GM12878 (cell line): ENCODE measurements around the gene ARSI. TPM values are rescaled to one million over a fixed set of nuclear protein-coding genes. Genes with fewer than 3 reads are reported as not detected.

Experiments
- ATAC-seq: fragments of 200-7000 bp; cut with Tn5 transposase; 3 replicates; pipeline ENCODE4 v1.9.1; 2020; ENCODE audit warnings: mild to moderate bottlenecking, moderate library complexity
- BruUV-seq: library from RNA; stranded (reverse); fragments of 400-500 nt; replicated peaks from 2 replicates; lab custom pipeline; 2021; lab: Mats Ljungman, UMichigan
- CTCF ChIA-PET: fragments of 300-600 bp; sonication (Branson Sonifier 250); formaldehyde crosslinking; extraction: SDS; loops from one replicate; lab custom pipeline; 2021; ENCODE audit warnings: inconsistent platforms; lab: Yijun Ruan, JAX
- POLR2A ChIA-PET: fragments of 350-600 bp; formaldehyde crosslinking; extraction: SDS; loops from one replicate; lab custom pipeline; 2021; ENCODE audit warnings: inconsistent platforms; lab: Charles Lee
- RAD21 ChIA-PET: fragments of 300-600 bp; sonication (Branson Sonifier 250); formaldehyde crosslinking; loops from one replicate; lab custom pipeline; 2023; ENCODE audit warnings: antibody characterized with exemption; ENCODE audit not compliant: unreplicated experiment; lab: Charles Lee
- SMC1A ChIA-PET: fragments of 300-600 bp; sonication (Branson Sonifier 250); formaldehyde crosslinking; loops from one replicate; lab custom pipeline; 2023; ENCODE audit not compliant: unreplicated experiment, uncharacterized antibody; lab: Charles Lee
- DNase-seq: peaks from one replicate; pipeline ENCODE4 v3.0.0-alpha.2; 2011; ENCODE audit warnings: low read depth, low spot score
- FAIRE-seq: peaks from 3 replicates; lab custom pipeline; 2011; peaks lifted over from hg19 to GRCh38; lab: Jason Lieb, UNC
- H2AFZ ChIP-seq: 2 replicates; pipeline ENCODE4 v1.6.0; 2011; ENCODE audit warnings: low read depth, low read length, control low read depth; ENCODE audit not compliant: control insufficient read depth
- H3K27ac ChIP-seq: 2 replicates; pipeline ENCODE4 v1.5.1; 2011; ENCODE audit warnings: control low read depth; ENCODE audit not compliant: control insufficient read depth, insufficient read depth
- H3K27me3 ChIP-seq, 2 experiments: replicated peaks in 1 of 2; 2 replicates each; pipeline versions ENCODE4 v1.6.0 to v1.6.1; 2011; ENCODE audit warnings: low read length in 1 of 2; ENCODE audit not compliant: control insufficient read depth in 2 of 2, insufficient read depth in 2 of 2
- H3K36me3 ChIP-seq, 2 experiments: 2 replicates each; pipeline ENCODE4 v1.5.1; 2011; ENCODE audit warnings: low read length in 1 of 2; ENCODE audit not compliant: control insufficient read depth in 2 of 2, insufficient read depth in 2 of 2
- H3K4me1 ChIP-seq: 2 replicates; pipeline ENCODE4 v1.6.1; 2011; ENCODE audit warnings: mild to moderate bottlenecking, low read length, moderate library complexity, mixed read lengths; ENCODE audit not compliant: control insufficient read depth, insufficient read depth
- H3K4me2 ChIP-seq: 2 replicates; pipeline ENCODE4 v1.6.0; 2011; ENCODE audit warnings: control low read depth; ENCODE audit not compliant: control insufficient read depth, insufficient read depth
- H3K4me3 ChIP-seq: fragments of 200-600 bp; sonication (generic); 2 replicates; pipeline ENCODE4 v1.5.1; 2016
- H3K79me2 ChIP-seq: 2 replicates; pipeline ENCODE4 v1.6.0; 2011; ENCODE audit warnings: low read length; ENCODE audit not compliant: control insufficient read depth, insufficient read depth
- H3K9ac ChIP-seq: 2 replicates; pipeline ENCODE4 v1.8.0; 2011; ENCODE audit warnings: low read length, control low read depth, mixed read lengths; ENCODE audit not compliant: control insufficient read depth, insufficient read depth
- H3K9me3 ChIP-seq: replicated peaks from 3 replicates; pipeline ENCODE4 v1.5.1; 2011; ENCODE audit warnings: mild to moderate bottlenecking, low read length; ENCODE audit not compliant: control insufficient read depth, insufficient read depth
- H4K20me1 ChIP-seq: 2 replicates; pipeline ENCODE4 v1.6.0; 2011; ENCODE audit not compliant: control insufficient read depth, insufficient read depth
- BACH1 ChIP-seq: fragments of 450-650 bp; IDR thresholded peaks from 2 replicates; pipeline ENCODE4 v1.6.1; 2017; ENCODE audit warnings: mild to moderate bottlenecking, borderline replicate concordance
- CREM ChIP-seq: IDR thresholded peaks from 2 replicates; pipeline ENCODE4 v1.6.1; 2014; ENCODE audit warnings: antibody characterized with exemption, low read depth
- IRF4 ChIP-seq: IDR thresholded peaks from 2 replicates; pipeline ENCODE4 v1.6.1; 2011; ENCODE audit warnings: low read depth, low read length
- LARP7 ChIP-seq: fragments of 450-650 bp; IDR thresholded peaks from 2 replicates; pipeline ENCODE4 v1.6.1; 2017; ENCODE audit warnings: mild to moderate bottlenecking
- MTA2 ChIP-seq: fragments of 450-650 bp; IDR thresholded peaks from 2 replicates; pipeline ENCODE4 v1.6.1; 2016; ENCODE audit warnings: low read depth, mild to moderate bottlenecking, moderate library complexity
- MYB ChIP-seq: fragments of 150-350 bp; IDR thresholded peaks from 2 replicates; pipeline ENCODE4 v1.6.1; 2014; ENCODE audit warnings: mild to moderate bottlenecking, low read depth, low read length, borderline replicate concordance
- PRDM15 ChIP-seq: fragments of 450-650 bp; formaldehyde crosslinking; IDR thresholded peaks from 2 replicates; pipeline ENCODE4 v1.4.0; 2020; ENCODE audit warnings: mild to moderate bottlenecking, moderate library complexity
- SMAD5 ChIP-seq: IDR thresholded peaks from 2 replicates; pipeline ENCODE4 v1.6.1; 2016; ENCODE audit warnings: antibody characterized with exemption, low read depth
- SP1 ChIP-seq: IDR thresholded peaks from one replicate; pipeline ENCODE4 v1.6.1; 2011; ENCODE audit warnings: low read depth, low read length
- SPI1 ChIP-seq: IDR thresholded peaks from 2 replicates; pipeline ENCODE4 v1.6.1; 2011; ENCODE audit warnings: low read depth, mild to moderate bottlenecking, low read length, moderate library complexity, borderline replicate concordance; ENCODE audit not compliant: insufficient read depth
- STAT3 ChIP-seq: IDR thresholded peaks from 2 replicates; pipeline ENCODE4 v1.6.1; 2011; ENCODE audit warnings: low read depth, low read length, improper control_type of control experiment
- SUPT20H ChIP-seq: IDR thresholded peaks from 2 replicates; pipeline ENCODE4 v1.6.1; 2011; ENCODE audit warnings: low read depth, mild to moderate bottlenecking, low read length, moderate library complexity, borderline replicate concordance; ENCODE audit not compliant: control insufficient read depth
- ZBTB4 ChIP-seq: fragments of 450-650 bp; formaldehyde crosslinking; IDR thresholded peaks from 2 replicates; pipeline ENCODE4 v1.4.0; 2022; ENCODE audit warnings: mild to moderate bottlenecking, moderate library complexity
- ZNF687 ChIP-seq: fragments of 450-650 bp; IDR thresholded peaks from 2 replicates; pipeline ENCODE4 v1.6.1; 2017; ENCODE audit warnings: mild to moderate bottlenecking, moderate library complexity
- WGBS: methylation state at CpG from one replicate; pipeline ENCODE4 v1.1.6; 2016; ENCODE audit warnings: low lambda C conversion rate; ENCODE audit not compliant: insufficient replicate concordance, insufficient coverage; ENCODE audit errors: missing lambda C conversion rate; 5-methylcytosine and 5-hydroxymethylcytosine counted together
- in situ Hi-C: fragments of 300-500 bp; cut with MboI; formaldehyde crosslinking; loops from 9 replicates; pipeline ENCODE4 v1.14.3; 2018; ENCODE audit warnings: mixed read lengths
- intact Hi-C: fragments of 100-400 bp; cut with micrococcal nuclease; formaldehyde crosslinking; loops from one replicate; pipeline ENCODE4 v1.14.2; 2022; ENCODE audit not compliant: unreplicated experiment
- polyA plus RNA-seq, 11 experiments: library from polyadenylated mRNA; depleted of rRNA in 4 of 11; unstranded in 6 of 11; stranded (reverse) in 5 of 11; fragments of >200 nt; fragmentation: Nextera tagmentation in 4 of 11; fragmentation: Illumina TruSeq in 1 of 11; extraction: Ambion mirVana in 4 of 11; extraction: Trizol in 1 of 11; gene quantifications; 1 replicate in 1 of 11; 2 replicates in 10 of 11; pipeline versions ENCODE4 v1.2.1 to v1.2.3, GENCODE V29; 2011 to 2016; ENCODE audit warnings: inconsistent platforms in 2 of 11, missing spikeins in 2 of 11, low read depth in 1 of 11
- total RNA-seq, 4 experiments: library from RNA; depleted of rRNA in 3 of 4; stranded (reverse); fragments of >200 nt in 3 of 4; fragmentation: Illumina TruSeq in 1 of 4; extraction: Trizol in 1 of 4; gene quantifications; 2 replicates each; pipeline versions ENCODE4 v1.2.1 to v1.2.3, GENCODE V29; 2013 to 2021

ARSI gene
- total and polyA plus RNA-seq, 10 of the 15 experiments (the other 5 are each of a cell fraction or from before 2014, with no cell fraction given): not detected

DNA sequence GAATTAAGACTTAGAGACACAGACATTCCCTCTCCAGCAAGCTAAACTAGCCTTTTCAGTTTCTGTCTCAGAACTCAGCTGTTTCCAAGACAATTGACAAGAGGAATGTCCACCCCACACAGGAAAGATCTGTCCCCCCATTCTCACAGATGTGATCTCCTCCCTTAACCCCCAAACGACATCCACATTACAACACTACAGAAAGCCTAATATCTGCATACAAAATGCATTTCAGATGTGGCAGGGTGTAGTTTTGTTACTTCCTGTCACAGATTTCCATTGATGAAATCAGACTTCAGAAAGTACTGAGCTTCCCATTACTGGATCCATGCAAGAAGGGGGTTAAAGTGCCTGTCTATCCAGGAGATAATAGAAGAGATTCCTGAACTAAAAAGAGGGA lies 2.9 kb upstream of the ARSI start:
- 4% methylated on average over 1 of the region's 1 CpG for WGBS
- Histone ChIP-seq H3K27ac (no peak overlapping the region), H3K4me1 (no peaks in the 10 kb centered on the region), H2AFZ (no peak overlapping the region), H4K20me1 (no peaks in the 10 kb centered on the region; the same call in 1 of the 2 replicates), H3K36me3 (no peaks in the 10 kb centered on the region), H3K27me3 (peaks cover 0 to 7% of the 10 kb centered on the region in 2 experiments), H3K79me2 (no peaks in the 10 kb centered on the region), H3K9ac (no peak overlapping the region), H3K9me3 (no peaks in the 10 kb centered on the region), H3K4me2 (no peak overlapping the region), H3K4me3 (no peak overlapping the region)
- no peak for TF ChIP-seq STAT3
- no peak for TF ChIP-seq CREM
- TF ChIP-seq SUPT20H: no peak
- TF ChIP-seq SP1: no peak
- TF ChIP-seq SPI1: no peak
- TF ChIP-seq BACH1: no peak
- no peak for TF ChIP-seq MYB
- TF ChIP-seq LARP7: no peak
- no peak for TF ChIP-seq PRDM15
- TF ChIP-seq SMAD5: no peak
- no peak for TF ChIP-seq IRF4
- no peak for TF ChIP-seq ZNF687
- TF ChIP-seq ZBTB4 (CRISPR knock-in tag): no peak
- no peak for TF ChIP-seq MTA2
- no peak for DNase-seq
- BruUV-seq: no TSS peak
- ChIA-PET SMC1A (no interaction called here), CTCF (no interaction called here), RAD21 (no interaction called here), POLR2A (no interaction called here)
- no peak for ATAC-seq
- intact Hi-C loops (no loop called here), in situ Hi-C loops (no loop called here)
- no peak for FAIRE-seq
